ENCODE measurements around the gene NTN3. TPM values are rescaled to one million over a fixed set of nuclear protein-coding genes. Genes with fewer than 3 reads are reported as not detected.
A peak's percentile ranks its signal among the peaks of the same experiment; 100 is the strongest.

NTN3 gene
- total RNA-seq, 4 donors from 2014 or later, result 0.39 TPM; not detected in 3

DNA sequence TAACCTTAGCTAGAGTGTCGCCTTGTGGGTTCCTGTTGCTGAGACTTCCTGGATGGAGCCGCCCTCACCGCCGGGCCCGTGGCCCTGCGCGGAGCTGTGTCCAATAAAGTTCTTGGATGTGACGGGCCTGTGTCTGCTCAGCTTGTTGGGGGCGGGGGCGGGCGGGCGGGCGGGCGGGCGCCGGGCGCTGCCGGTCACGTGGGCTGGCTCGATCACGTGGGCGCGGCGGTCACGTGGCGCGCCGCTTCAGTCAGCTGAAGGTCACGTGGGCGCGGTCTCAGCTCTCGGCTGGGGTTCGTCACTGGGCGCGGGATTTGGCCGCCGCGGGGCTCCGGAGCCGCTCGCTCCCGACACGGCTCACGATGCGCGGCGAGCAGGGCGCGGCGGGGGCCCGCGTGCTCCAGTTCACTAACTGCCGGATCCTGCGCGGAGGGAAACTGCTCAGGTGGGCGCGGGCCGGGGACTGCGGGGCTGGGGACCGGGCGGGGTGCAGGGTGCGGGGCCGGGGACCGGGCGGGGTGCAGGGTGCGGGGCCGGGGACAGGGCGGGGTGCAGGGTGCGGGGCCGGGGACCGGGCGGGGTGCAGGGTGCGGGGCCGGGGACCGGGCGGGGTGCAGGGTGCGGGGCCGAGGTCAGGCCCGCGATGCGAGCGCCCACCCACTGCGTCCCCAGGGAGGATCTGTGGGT lies 49.1 kb downstream of the NTN3 start, which contains the start of gene AMDHD2:
Gene AMDHD2, plus strand, starts transcription at position 275 of the 687 bp plus-strand sequence. Its CDS starts 88 bp downstream, at position 363.
- TF ChIP-seq POLR2A (IDR thresholded peaks at IDR 0.05), result peak; percentile 21 to 54
- TF ChIP-seq EP300 (IDR thresholded peaks at IDR 0.05), result peak; percentile 60 to 83
- TF ChIP-seq, protein P1, sequence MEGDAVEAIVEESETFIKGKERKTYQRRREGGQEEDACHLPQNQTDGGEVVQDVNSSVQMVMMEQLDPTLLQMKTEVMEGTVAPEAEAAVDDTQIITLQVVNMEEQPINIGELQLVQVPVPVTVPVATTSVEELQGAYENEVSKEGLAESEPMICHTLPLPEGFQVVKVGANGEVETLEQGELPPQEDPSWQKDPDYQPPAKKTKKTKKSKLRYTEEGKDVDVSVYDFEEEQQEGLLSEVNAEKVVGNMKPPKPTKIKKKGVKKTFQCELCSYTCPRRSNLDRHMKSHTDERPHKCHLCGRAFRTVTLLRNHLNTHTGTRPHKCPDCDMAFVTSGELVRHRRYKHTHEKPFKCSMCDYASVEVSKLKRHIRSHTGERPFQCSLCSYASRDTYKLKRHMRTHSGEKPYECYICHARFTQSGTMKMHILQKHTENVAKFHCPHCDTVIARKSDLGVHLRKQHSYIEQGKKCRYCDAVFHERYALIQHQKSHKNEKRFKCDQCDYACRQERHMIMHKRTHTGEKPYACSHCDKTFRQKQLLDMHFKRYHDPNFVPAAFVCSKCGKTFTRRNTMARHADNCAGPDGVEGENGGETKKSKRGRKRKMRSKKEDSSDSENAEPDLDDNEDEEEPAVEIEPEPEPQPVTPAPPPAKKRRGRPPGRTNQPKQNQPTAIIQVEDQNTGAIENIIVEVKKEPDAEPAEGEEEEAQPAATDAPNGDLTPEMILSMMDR (IDR thresholded peaks at IDR 0.05), result no peak
- H3K27me3 ChIP-seq, result no peaks in the 10 kb centered on the region
- WGBS, 2 donors, result 0 to 1% methylated on average over 7 to 17 of the region's 83 CpGs
- peak within 1 kb of the TSS; percentile 34 to 99 (median 83) for H3K27ac ChIP-seq
- H3K36me3 ChIP-seq, result peaks cover 0 to 47% (median 0%) of the 10 kb centered on the region in 3 donors
- H3K9me3 ChIP-seq, result no peaks in the 10 kb centered on the region
- peak within 1 kb of the TSS; percentile 40 to 75 (median 59) for H3K4me3 ChIP-seq
- peak; percentile 85 to 92 for DNase-seq (ENCODE audit: low spot score in 2 of 2)
- peaks cover 0 to 61% (median 54%) of the 10 kb centered on the region in 4 donors for H3K4me1 ChIP-seq

DNA sequence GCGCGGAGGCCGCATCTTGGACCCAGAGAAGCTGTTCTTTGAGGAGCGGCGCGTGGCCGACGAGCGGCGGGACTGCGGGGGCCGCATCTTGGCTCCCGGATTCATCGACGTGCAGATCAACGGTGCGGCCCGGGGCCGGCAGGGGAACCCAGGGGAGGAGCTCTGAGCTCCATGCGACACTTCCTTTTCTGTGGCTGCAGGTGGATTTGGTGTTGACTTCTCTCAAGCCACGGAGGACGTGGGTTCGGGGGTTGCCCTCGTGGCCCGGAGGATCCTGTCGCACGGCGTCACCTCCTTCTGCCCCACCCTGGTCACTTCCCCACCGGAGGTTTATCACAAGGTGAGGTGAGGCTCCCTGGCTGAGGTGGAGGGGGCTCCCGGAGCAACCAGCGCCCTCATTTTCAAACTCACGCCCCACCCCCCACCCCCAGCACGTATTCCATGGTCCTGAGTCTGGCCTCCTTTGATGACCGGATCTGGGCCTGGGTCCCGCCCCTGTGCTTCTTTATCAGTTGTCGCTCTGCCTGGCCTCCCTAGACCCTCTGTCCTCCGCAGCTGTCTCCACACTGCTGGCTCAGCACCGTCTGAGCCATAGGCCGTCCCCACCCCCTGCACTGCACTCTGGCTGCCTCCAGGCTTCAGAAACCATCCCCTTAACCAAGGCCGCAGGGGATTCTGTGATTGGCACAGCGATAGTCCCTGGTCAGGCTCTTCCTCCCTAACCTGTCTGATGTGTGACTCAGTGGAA lies 49.9 kb downstream of the NTN3 start:
- WGBS, 2 donors, result 31 to 35% methylated on average over 21 to 33 of the region's 41 CpGs
- peaks cover 0 to 54% (median 48%) of the 10 kb centered on the region in 4 donors for H3K4me1 ChIP-seq

More for the DNA sequence above, 49.9 kb downstream of the NTN3 start:
- TF ChIP-seq, protein P1 (IDR thresholded peaks at IDR 0.05), result no peak
- TF ChIP-seq EP300 (IDR thresholded peaks at IDR 0.05) (no peak), POLR2A (IDR thresholded peaks at IDR 0.05) (no peak)
- peak overlapping the region; percentile 40 to 75 (median 59) for H3K4me3 ChIP-seq
- no peaks in the 10 kb centered on the region for H3K27me3 ChIP-seq
- DNase-seq (ENCODE audit: low spot score in 2 of 2), result no peak
- peaks cover 0 to 54% (median 7%) of the 10 kb centered on the region in 3 donors for H3K36me3 ChIP-seq
- no peaks in the 10 kb centered on the region for H3K9me3 ChIP-seq
- H3K27ac ChIP-seq, result peak overlapping the region; percentile 34 to 99 (median 76)

Small RNAs within 50 kb of the gene (small RNA-seq; reads per million reads assigned to genes)
- gene AC093525.1 (not detected), gene MIR6768 (not detected)

Other genes starting within 250 kb of the NTN3 start
- gene E4F1, start 247.7 kb upstream of the NTN3 start, total RNA-seq, result 10 to 100 TPM; 30.6 to 60.6 (median 45.2) TPM
- gene DNASE1L2, start 234.9 kb upstream of the NTN3 start, total RNA-seq, result 1 to 10 TPM in 1 of 4 donors, under 1 TPM in 3; 0.39 to 5.4 (median 0.64) TPM
- gene ECI1, start 219.7 kb upstream of the NTN3 start, total RNA-seq, result 10 to 100 TPM; 74.3 to 94.7 (median 81.5) TPM
- 100 to 1,000 TPM; 101 to 127 (median 114) TPM for gene RNPS1, start 203.2 kb upstream of the NTN3 start, total RNA-seq
- 10 to 100 TPM; 14.9 to 22.2 (median 15.8) TPM for gene ABCA3, start 130.6 kb upstream of the NTN3 start, total RNA-seq
- 1 to 10 TPM; 1.6 to 3.0 (median 2.0) TPM for gene CCNF, start 41.9 kb upstream of the NTN3 start, total RNA-seq
- gene TEDC2, start 11.2 kb upstream of the NTN3 start, total RNA-seq, result 1 to 10 TPM in 3 of 4 donors, not detected in 1; 1.3 to 2.5 (median 1.8) TPM
- 10 to 100 TPM; 12.0 to 18.3 (median 16.3) TPM for gene TBC1D24, start 3.8 kb downstream of the NTN3 start, total RNA-seq
- gene ATP6V0C, start 42.7 kb downstream of the NTN3 start, total RNA-seq, result 10 to 100 TPM; 48.1 to 73.0 (median 61.1) TPM
- 10 to 100 TPM; 40.4 to 64.5 (median 55.2) TPM for gene AMDHD2, start 49.1 kb downstream of the NTN3 start, total RNA-seq
- gene CEMP1, start 60.1 kb downstream of the NTN3 start, total RNA-seq, result not detected
- gene PDPK1, start 66.7 kb downstream of the NTN3 start, total RNA-seq, result 10 to 100 TPM; 28.6 to 41.7 (median 32.4) TPM
- gene KCTD5, start 211.2 kb downstream of the NTN3 start, total RNA-seq, result 10 to 100 TPM; 17.8 to 24.3 (median 21.2) TPM
- gene PRSS27, start 248.9 kb downstream of the NTN3 start, total RNA-seq, result 1 to 10 TPM; 1.3 to 4.2 (median 2.4) TPM

Measured in tibial nerve (tissue), 4 donors.